Measurements from ENCODE around the gene TTBK1.

GRCh38 chr6:43265564-43265963 is 22.3 kb downstream of the TTBK1 start:
- TF ChIP-seq POLR2AphosphoS5 (IDR thresholded peaks at IDR 0.05) (no peak), REST (IDR thresholded peaks at IDR 0.05; ENCODE audit: borderline replicate concordance) (no peak), EZH2 (IDR thresholded peaks at IDR 0.05; ENCODE audit: borderline replicate concordance, insufficient read depth, low read length, poor library complexity, severe bottlenecking) (no peak), TAF1 (IDR thresholded peaks at IDR 0.05; ENCODE audit: low read depth) (no peak), CTCF (IDR thresholded peaks at IDR 0.05; ENCODE audit: poor library complexity, severe bottlenecking) (no peak), RAD21 (conservative IDR thresholded peaks at IDR 0.05) (no peak), EP300 (conservative IDR thresholded peaks at IDR 0.05; ENCODE audit: poor library complexity, severe bottlenecking) (no peak), SMC3 (conservative IDR thresholded peaks at IDR 0.05; ENCODE audit: poor library complexity) (no peak)

All from neural cell (in vitro differentiated cells).